CD1c-positive myeloid dendritic cell (primary cell): Measurements from ENCODE around the gene FILIP1L.
A peak's percentile ranks its signal among the peaks of the same experiment; 100 is the strongest.

Source experiments
- DNase-seq: peaks from one replicate; pipeline ENCODE4 v3.0.0-alpha.2; 2016; ENCODE audit errors: extremely low spot score

Gene FILIP1L

DNA sequence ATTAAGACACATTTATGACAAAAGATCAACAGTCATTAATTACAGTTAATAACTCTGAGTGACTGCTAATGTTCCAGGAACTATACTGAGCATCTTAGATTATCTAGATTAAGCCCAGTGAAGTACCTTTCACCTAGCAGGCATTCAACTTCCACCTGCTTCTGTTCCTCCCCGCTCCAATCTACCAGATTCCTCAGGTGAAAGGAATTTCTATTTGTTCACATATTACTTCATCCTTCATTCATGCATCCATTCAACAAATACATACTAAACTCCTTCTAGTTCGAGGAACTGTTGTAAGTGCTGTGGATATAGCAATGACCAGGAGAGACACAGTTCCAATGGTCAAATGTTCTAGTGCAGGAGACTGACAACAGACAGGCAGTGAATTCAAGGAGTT, 139.3 kb downstream of the FILIP1L start:
- no peak for DNase-seq

DNA sequence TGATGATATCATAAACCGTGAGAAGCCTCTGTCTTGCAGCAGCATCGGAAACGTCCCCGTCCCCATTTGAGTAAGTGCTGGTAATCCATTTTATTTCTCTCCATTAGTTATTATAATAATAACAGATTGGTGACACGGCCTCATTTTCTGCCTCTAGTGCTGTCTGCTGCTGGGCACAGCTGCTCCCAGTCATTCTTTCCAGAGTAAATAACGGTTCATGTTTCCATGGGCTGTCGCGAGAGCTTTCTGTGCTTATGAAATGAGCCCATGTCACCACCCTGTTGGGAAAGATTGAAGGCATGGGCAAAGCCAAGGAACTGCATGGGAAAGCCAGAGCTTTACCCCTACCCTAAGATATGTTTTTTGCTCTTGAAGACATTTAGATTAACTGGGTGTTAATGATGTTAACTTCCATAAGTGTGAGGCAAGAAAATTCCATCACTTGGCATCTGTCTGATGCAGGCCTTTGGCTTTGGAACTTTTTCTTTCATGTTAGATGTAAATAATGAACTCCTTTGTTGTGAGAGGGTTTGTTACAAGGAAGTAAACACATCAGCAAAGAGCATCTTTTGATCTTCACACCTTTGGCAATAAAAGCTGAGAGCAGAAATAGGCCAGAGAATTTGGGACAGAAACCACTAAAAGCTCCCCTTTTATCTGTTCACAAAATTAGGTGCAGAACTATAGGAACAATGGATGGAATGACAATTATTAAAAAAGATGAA, 141.8 kb downstream of the FILIP1L start:
- DNase-seq = no peak

DNA sequence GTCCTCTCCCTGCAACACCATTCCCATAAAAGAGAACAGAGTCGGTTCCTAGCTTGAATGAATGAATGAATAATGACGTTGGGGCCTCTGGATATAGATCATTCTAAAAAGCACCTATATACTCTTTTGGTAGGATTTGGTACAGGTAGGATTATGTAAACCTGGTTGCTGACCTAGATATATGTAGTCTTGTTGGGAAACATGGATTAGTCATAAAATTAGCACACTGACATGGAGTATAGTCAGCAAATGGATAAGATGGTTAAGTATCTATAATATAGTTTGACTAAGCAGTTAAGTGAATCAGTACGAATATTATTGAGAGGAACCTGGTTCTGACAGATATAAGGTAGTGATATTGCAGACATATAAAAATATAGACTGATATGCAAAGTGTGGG, 142.5 kb downstream of the FILIP1L start:
- no peak for DNase-seq

DNA sequence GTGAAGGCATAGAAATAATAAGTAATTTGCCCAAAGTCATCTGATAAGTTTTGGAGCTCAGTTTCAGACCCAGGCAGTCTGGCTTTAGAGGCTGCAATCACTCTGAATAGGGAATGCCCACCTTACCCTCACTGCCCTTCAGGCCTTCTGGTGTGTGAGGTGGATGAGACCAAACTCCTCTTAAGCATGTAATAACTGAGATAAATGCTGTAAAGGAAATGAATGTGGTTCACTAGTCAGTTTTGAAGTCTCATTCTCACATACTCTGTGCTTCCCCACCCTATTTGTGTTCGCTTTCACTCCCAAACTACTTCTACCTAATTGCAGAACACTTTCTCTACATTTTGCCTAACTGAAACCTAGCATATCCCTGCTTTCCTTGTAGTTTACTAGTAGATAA, 144.1 kb downstream of the FILIP1L start:
- DNase-seq = no peak

DNA sequence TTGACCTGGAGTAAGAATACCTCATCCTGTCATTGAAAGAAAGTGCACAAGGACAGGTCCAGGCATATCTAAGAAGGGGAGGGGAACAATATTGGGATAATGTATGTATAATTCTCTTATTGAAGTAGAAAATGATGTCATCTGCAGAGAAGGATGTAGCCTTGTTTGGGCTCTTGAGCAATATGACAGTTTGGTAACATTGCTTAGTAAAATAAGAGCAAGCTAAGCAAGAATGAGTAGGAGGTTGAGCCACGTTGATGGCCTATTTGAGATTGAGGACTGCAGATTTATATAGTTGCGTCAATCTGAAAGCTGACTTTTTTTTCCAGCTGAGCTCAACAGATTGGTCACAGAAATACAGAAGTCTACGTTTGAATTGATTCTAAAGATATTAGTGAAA, 145.2 kb downstream of the FILIP1L start:
- peak; percentile 52 for DNase-seq

DNA sequence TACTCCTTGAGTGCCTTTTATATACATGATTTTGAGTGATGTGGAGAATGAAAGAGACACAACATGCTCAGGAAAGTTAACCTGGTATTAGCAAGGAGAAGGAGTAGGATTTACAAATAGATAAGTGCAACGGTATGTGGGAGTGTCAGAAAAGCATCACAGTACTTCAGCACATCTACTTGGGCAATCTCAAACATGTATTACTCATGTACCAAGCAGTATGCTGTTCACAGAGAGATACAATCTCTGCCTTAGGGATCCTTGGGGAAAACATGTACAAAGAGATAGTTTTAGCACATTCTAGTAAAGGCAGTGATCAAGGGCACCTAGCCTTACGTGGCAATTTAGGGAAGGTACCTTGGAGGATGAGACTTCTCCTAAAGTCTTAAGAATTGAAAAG, 146.5 kb downstream of the FILIP1L start:
- DNase-seq = no peak

DNA sequence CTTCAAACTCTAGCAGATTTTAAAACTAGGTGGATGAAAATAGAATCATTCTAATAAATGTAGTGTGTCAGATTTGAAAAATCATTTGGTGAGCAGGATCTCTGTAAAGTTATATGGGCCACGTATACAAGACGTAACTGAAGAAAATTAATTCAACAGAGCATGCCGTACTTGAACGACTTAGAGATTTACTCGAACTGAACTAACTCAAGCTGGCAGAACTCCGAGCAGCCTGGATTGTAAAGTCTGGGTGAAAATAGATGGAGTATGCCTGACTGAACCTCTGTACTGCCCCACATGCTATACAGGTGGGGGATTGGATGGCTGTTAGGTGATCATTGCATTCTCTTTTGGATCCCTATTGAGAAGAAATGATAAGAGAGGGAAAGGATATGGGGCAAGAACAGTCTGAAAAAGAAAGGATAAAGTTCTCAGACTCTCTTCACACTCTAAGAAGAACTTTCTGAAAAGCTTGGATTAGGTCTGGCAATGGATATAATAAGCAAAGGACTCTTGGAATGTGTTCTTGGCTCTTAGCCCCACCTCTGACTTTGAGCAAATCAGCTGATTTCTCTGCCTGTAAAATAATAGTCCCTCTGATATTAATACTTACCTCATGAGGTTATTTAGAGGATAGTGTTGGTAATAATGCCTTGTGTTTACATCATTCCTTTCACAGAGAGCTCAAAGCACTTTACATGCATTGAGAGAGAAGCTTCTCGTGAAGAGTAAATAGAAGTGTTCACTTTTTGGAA, 147.5 kb downstream of the FILIP1L start:
- no peak for DNase-seq

DNA sequence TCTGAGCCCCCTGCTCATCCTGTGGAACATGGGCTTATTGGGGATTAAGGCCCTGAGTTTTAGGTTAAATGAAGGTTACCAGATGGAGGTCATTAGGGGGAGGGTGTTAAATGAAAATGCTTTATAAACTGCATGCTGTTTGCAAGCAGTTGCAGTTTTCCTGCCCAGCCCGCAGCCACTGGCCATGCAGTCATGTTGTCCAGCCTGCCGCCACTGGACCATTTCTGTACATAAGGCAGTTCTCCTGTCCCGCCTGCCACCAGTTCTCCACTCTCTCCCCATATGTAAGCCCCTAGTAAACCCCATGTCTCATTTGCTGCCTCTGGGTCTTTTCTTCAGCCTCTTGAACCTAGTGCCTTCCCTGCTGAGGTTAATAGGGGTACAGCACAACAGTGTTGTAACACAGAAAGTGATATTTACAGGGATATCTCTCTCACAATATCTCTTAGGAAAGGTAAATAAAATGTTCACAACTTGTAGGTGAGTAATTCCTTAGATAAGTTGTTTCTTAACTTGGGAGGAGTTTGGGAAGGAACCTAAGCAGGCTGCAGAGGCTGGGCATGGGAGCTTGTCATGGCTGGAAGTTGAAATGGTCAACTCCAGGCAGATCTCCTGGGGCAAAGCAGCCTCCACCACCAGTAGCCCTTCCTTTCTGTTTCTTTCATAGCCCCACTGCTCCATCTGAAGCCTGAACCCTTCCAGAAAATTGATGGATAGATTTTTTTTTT, 148.5 kb downstream of the FILIP1L start:
- no peak for DNase-seq

DNA sequence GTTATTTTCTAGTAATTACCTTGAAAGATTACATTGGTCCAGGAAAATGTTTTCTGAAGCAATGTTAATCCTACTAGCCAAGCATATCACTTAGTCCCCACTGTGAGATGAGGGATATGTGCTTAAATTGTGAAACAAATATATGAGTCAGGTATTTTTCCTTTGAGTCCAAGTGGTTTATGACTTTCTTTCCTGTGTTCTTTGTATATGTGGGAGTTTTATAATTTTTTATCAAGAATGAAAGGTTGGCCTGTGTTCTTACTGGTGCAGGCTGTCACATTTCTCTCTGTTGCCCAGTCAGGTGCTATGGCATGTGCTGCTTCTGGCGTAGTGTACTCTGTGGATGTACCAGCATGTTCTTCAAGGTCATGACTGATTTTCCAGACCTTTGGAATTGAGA, 149.2 kb downstream of the FILIP1L start:
- DNase-seq = no peak

DNA sequence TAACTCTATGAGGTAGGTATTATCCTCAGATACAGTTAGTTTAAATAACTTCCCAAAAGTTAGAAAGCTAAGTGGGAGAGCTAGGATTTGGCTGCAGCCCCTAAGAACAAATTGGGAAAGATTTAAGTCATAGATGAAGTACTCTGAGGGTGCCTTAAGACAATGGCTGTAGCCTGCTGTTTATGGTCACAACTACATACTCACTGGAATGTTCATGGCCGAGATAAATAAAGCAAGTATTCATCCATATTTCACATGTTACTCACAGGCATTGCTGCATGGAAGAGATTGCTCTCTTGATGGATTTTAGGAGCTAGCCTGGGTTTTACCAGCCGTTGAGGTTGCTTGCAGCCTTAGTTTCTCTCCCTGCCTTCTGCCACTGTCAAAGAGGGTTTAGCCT, 151.6 kb downstream of the FILIP1L start:
- DNase-seq = no peak

DNA sequence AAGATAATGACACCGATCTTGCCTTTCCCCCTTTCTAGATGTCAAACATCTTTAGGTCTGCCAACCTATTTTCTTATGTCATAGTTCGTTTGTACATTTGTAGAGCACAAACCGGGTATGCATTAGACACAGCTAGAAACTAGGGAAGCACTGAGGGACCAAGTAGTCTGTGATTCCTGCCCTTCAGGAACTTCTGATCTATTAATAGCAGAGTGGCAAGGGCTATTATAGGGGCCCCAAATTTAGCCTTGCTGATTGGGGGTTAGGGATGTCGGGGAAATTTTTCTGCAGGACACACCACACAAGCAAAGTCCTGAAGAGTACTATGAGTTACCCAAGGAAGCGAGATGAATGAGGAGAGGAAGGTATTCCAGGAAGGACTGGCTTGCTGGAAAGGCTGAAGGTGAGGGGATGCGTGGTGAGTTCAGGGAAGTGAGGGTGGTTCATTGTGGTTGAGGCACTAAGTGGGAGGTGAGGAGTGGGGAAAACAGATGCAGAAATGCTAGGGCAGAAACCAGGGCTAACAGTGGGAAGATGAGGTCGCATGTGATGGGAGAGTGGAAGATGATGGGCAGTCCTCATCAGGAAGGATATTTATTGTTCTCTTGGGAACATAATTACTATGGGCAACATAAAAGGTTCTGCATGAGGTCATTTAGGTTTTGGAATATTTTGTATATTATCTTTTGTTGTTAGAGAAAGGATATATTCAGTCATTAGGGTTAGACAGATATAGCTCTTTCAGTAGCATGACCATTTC, 152.4 kb downstream of the FILIP1L start:
- no peak for DNase-seq

DNA sequence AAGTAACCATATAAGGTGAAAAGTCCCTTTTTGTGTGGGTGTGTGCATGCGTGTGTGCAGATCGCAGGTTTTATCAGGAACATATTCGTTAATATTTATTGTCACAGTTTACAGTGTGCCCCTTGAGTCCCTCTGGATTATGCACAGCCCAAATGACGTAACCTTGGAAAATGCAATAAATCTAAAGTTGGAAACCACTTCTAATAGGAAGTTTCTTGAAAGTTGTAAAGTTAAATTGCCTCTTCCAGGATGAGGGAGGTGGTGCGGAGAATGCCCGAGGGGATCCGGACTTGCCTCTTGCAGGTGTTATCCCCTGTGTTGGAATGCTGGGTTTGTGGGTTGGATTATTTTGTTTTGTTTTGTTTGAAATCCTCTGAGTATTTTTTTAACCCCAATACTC, 153.4 kb downstream of the FILIP1L start:
- DNase-seq = no peak

DNA sequence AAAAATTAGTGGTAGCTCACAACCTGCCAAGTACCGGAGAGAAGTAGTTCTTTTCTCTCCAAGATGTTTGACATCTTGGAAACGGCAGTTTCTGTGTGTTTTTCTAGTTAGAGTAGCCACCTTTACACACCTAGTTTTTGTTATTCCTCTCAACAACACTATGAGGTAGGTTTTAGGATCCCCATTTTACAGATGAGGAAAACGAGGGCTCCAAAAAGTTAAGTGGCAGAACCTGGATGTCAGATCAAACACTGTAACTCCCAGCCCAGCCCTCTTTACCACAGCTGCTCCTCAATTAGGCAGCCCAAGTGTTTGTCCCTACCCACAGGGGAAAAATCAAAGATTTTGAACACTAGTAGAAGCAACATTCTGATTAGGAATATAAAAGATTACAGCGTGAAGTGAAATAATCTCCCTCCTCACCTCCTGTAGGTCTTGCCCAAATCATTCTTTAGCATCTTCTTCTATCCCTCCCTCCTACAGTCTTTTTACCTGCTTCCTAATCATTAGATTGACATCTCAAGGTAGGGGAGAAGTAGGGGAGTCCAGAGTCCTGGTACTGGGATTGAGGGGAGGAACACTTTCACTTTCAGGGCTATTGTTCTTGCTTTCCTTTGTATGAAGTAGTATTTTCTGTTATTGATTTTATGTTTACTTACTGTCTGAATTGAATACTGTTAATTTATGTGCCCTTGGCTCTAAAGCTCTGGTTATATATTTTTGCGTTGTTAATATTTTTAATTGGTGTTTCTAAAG, 154.0 kb downstream of the FILIP1L start:
- DNase-seq = no peak

DNA sequence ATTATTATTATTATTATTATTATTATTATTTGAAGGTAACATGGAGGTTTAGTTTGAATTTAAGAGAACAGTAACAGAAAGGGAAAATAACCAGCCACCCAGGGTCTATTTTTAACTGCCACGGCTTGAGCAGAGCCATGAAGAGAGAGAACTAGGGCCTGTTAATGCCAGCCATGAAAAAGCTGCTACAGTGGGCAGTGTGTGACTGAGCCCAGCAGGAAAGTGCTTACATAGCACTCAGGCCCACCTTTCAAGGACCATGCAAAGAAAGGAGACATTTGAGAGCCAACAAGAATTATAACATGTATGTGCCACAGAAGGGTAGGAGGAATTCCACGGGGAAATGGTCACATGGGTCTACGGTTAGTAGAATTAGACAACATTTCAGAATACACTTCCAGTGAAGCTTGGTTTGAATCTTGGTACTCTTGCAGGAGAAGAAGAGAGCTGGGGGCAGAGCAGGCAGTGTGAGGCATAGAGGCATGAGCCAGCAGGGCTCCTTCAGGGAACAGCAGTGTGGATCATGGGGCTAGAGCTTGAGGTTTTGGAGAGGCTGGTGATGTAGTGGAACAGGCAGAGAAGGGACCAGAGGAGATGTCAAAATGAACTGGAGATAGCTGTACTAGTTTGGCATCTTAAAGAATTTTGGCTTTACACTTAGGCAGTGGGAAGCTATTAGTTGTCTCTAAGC, 155.9 kb downstream of the FILIP1L start:
- no peak for DNase-seq

DNA sequence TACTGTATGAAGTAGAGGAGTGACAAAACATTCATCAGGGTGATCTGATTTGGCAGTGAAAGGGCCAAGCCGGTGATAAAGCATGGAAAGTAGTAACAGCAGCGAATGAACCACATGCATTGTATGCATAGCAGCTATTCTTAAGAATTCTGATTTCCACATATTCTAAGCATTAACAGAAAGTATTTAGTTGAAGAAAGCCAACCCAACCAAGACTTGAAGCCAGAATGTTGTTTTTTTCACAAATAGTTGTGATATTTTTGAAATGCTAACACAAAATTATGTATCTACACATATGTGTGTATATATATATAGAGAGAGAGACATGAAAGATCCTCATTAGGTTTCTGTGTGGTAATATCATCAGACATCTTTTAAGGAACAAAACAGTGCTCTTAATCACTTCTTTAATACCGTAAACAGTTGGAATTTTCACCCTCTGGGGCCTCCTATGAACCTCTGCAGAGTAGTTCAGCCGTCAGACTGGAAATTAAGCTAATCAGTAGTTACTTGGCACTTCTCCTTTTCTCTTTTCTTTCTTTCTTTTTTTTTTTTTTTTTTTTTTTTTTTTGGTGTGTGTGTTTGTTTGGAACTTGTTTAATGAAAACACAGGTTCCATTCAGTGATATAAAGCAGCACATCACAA, 157.0 kb downstream of the FILIP1L start:
- DNase-seq = no peak

DNA sequence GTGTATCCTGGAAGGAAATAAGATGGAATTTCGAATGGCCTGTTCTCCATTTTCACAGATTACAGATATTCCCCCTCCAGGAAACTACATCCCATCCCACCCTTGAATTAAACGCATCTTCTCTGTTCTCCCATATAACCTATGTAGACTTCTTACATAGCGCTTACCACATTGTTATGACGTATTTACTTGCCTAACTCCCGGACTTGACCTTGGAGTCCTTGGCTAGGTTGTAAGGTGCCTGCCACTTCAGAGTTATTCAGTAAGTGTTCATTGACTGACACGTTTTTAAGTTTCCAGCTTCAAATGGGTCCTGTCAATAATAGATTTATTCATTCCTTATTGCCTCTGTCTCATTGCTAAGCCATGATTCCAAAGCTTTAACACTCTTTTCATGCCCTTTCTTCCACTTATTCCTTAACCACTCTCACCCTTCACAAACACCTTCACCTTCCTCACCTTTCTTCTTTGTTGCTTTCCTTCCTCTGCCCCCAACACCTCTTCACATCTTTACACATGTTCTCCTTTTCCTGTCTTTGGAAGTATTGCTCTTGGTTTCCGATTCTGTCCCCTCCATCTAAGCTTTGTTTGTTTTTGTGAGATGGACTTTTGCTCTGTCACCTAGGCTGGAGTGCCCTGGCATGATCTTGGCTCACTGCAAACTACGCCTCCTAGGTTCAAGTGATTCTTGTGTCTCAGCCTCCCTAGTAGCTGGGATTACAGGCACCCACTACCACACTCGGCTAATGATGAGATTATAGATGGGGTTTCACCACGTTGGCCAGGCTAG, 158.3 kb downstream of the FILIP1L start:
- DNase-seq = no peak

DNA sequence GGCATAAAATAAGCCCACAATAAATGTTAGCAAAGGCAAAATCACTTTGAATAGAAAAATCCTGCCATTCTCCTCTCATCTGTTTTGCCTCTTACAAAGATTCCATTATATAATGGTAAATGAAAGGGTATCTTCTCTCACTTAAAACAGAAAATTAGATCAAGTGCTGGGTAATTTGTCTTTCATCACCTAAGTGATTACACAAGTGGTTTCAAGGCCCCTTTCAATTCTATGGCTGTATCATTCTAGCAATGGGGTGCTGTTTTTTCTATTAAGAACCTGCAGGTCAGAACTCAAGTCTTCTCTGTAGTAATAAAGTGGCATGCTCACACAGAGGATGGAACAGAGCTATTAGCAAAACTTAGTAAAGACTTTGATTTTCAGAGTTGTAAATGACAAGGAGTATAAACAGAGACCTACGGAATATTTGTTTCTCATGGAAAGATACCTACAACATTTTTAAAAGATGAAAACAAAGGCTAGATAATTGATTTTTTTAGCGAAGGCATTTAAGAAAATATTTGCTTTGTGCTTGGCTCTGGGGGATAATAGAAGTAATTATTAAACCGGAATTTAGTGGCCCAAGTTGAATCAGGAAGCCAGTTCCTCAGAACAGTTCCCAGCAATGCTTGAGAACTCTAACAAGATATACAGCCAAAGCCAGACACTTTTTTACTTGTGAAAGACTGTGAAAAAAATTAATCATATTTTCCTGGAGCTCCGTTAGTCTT, 159.2 kb downstream of the FILIP1L start:
- no peak for DNase-seq

DNA sequence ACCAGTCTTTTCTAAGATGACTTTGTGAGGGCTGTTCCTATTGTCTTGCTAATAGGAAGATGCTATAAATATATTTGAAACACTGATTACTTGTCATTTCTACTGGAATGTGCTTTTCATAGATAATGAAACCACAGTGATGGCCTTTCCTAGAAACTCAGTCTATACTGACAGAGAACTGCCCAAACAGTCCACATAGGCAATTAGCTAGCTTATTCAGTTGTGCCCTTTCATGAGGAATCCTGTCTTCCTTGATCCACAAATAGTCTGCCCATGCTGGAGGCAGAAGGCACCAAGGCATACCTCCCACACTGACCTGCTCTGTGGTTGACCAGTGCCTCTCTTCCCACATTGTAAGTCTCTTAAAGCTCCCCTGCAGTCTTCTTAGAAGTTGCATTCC, 160.7 kb downstream of the FILIP1L start:
- no peak for DNase-seq

DNA sequence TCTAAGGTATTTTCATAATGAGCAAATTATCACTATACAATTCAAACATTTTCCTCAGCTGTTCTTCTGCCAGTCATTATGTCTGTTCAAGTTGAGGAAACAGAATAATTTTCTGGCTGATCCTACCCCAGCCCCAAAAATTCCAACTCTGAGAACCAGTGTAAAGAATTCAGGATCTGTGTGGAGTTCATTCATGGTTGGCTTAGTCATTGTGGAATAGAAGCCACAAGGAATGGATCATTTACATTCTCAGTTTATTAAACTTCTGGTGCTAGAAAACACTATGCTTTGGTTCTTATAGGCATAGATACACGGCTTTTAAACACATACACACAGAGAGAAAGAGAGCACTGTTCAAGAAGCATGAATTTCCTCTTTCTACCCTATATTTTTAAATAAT, 162.0 kb downstream of the FILIP1L start:
- DNase-seq = no peak
